GM12878 (cell line): Measurements from ENCODE around the gene RILPL2. TPM values are rescaled to one million over a fixed set of nuclear protein-coding genes. Genes with fewer than 3 reads are reported as not detected.

Source experiments
- ATAC-seq: fragments of 200-7000 bp; cut with Tn5 transposase; 3 replicates; pipeline ENCODE4 v1.9.1; 2020; ENCODE audit warnings: mild to moderate bottlenecking, moderate library complexity
- BruUV-seq: library from RNA; stranded (reverse); fragments of 400-500 nt; replicated peaks from 2 replicates; lab custom pipeline; 2021; lab: Mats Ljungman, UMichigan
- CTCF ChIA-PET: fragments of 300-600 bp; sonication (Branson Sonifier 250); formaldehyde crosslinking; extraction: SDS; loops from one replicate; lab custom pipeline; 2021; ENCODE audit warnings: inconsistent platforms; lab: Yijun Ruan, JAX
- POLR2A ChIA-PET: fragments of 350-600 bp; formaldehyde crosslinking; extraction: SDS; loops from one replicate; lab custom pipeline; 2021; ENCODE audit warnings: inconsistent platforms; lab: Charles Lee
- RAD21 ChIA-PET: fragments of 300-600 bp; sonication (Branson Sonifier 250); formaldehyde crosslinking; loops from one replicate; lab custom pipeline; 2023; ENCODE audit warnings: antibody characterized with exemption; ENCODE audit not compliant: unreplicated experiment; lab: Charles Lee
- SMC1A ChIA-PET: fragments of 300-600 bp; sonication (Branson Sonifier 250); formaldehyde crosslinking; loops from one replicate; lab custom pipeline; 2023; ENCODE audit not compliant: unreplicated experiment, uncharacterized antibody; lab: Charles Lee
- DNase-seq: peaks from one replicate; pipeline ENCODE4 v3.0.0-alpha.2; 2011; ENCODE audit warnings: low read depth, low spot score
- FAIRE-seq: peaks from 3 replicates; lab custom pipeline; 2011; peaks lifted over from hg19 to GRCh38; lab: Jason Lieb, UNC
- H2AFZ ChIP-seq: 2 replicates; pipeline ENCODE4 v1.6.0; 2011; ENCODE audit warnings: low read depth, low read length, control low read depth; ENCODE audit not compliant: control insufficient read depth
- H3K27ac ChIP-seq: 2 replicates; pipeline ENCODE4 v1.5.1; 2011; ENCODE audit warnings: control low read depth; ENCODE audit not compliant: control insufficient read depth, insufficient read depth
- H3K27me3 ChIP-seq, 2 experiments: replicated peaks in 1 of 2; 2 replicates each; pipeline versions ENCODE4 v1.6.0 to v1.6.1; 2011; ENCODE audit warnings: low read length in 1 of 2; ENCODE audit not compliant: control insufficient read depth in 2 of 2, insufficient read depth in 2 of 2
- H3K36me3 ChIP-seq, 2 experiments: 2 replicates each; pipeline ENCODE4 v1.5.1; 2011; ENCODE audit warnings: low read length in 1 of 2; ENCODE audit not compliant: control insufficient read depth in 2 of 2, insufficient read depth in 2 of 2
- H3K4me1 ChIP-seq: 2 replicates; pipeline ENCODE4 v1.6.1; 2011; ENCODE audit warnings: mild to moderate bottlenecking, low read length, moderate library complexity, mixed read lengths; ENCODE audit not compliant: control insufficient read depth, insufficient read depth
- H3K4me2 ChIP-seq: 2 replicates; pipeline ENCODE4 v1.6.0; 2011; ENCODE audit warnings: control low read depth; ENCODE audit not compliant: control insufficient read depth, insufficient read depth
- H3K4me3 ChIP-seq: fragments of 200-600 bp; sonication (generic); 2 replicates; pipeline ENCODE4 v1.5.1; 2016
- H3K79me2 ChIP-seq: 2 replicates; pipeline ENCODE4 v1.6.0; 2011; ENCODE audit warnings: low read length; ENCODE audit not compliant: control insufficient read depth, insufficient read depth
- H3K9ac ChIP-seq: 2 replicates; pipeline ENCODE4 v1.8.0; 2011; ENCODE audit warnings: low read length, control low read depth, mixed read lengths; ENCODE audit not compliant: control insufficient read depth, insufficient read depth
- H3K9me3 ChIP-seq: replicated peaks from 3 replicates; pipeline ENCODE4 v1.5.1; 2011; ENCODE audit warnings: mild to moderate bottlenecking, low read length; ENCODE audit not compliant: control insufficient read depth, insufficient read depth
- H4K20me1 ChIP-seq: 2 replicates; pipeline ENCODE4 v1.6.0; 2011; ENCODE audit not compliant: control insufficient read depth, insufficient read depth
- BCLAF1 ChIP-seq: fragments of 450-650 bp; IDR thresholded peaks from 2 replicates; pipeline ENCODE4 v1.6.1; 2017; ENCODE audit warnings: antibody characterized with exemption, mild to moderate bottlenecking, moderate library complexity
- CBFB ChIP-seq: IDR thresholded peaks from 2 replicates; pipeline ENCODE4 v1.6.1; 2016; ENCODE audit warnings: antibody characterized with exemption, low read depth
- CUX1 ChIP-seq: IDR thresholded peaks from 2 replicates; pipeline ENCODE4 v1.6.1; 2012; ENCODE audit warnings: improper control_type of control experiment, low read depth, low read length; ENCODE audit not compliant: insufficient replicate concordance
- GABPA ChIP-seq: IDR thresholded peaks from 2 replicates; pipeline ENCODE4 v1.6.1; 2014; ENCODE audit warnings: antibody characterized with exemption, low read depth, mild to moderate bottlenecking, inconsistent platforms
- NR2C2 ChIP-seq: IDR thresholded peaks from 2 replicates; pipeline ENCODE4 v1.6.1; 2011; ENCODE audit warnings: borderline replicate concordance, low read depth; ENCODE audit not compliant: control insufficient read depth, insufficient read length
- RELA ChIP-seq: fragments of 450-650 bp; IDR thresholded peaks from 2 replicates; pipeline ENCODE4 v1.8.0; 2014; ENCODE audit warnings: borderline replicate concordance; ENCODE audit not compliant: partially characterized antibody
- SKIL ChIP-seq: fragments of 450-650 bp; IDR thresholded peaks from 2 replicates; pipeline ENCODE4 v1.6.1; 2017; ENCODE audit warnings: mild to moderate bottlenecking, low read depth, inconsistent platforms; ENCODE audit not compliant: poor library complexity, severe bottlenecking
- SPI1 ChIP-seq: IDR thresholded peaks from 2 replicates; pipeline ENCODE4 v1.6.1; 2011; ENCODE audit warnings: low read depth, mild to moderate bottlenecking, low read length, moderate library complexity, borderline replicate concordance; ENCODE audit not compliant: insufficient read depth
- TBL1XR1 ChIP-seq: IDR thresholded peaks from 2 replicates; pipeline ENCODE4 v1.6.1; 2012; ENCODE audit warnings: low read depth, low read length, improper control_type of control experiment
- USF2 ChIP-seq: IDR thresholded peaks from 2 replicates; pipeline ENCODE4 v1.6.1; 2011; ENCODE audit warnings: low read depth, low read length, improper control_type of control experiment, borderline replicate concordance
- ZNF274 ChIP-seq: IDR thresholded peaks from one replicate; pipeline ENCODE4 v1.8.0; 2011; ENCODE audit not compliant: insufficient read length, insufficient read depth
- ZNF622 ChIP-seq: fragments of 450-650 bp; IDR thresholded peaks from 2 replicates; pipeline ENCODE4 v1.6.1; 2017; ENCODE audit warnings: mild to moderate bottlenecking, inconsistent platforms
- ZZZ3 ChIP-seq: IDR thresholded peaks from 2 replicates; pipeline ENCODE4 v1.6.1; 2011; ENCODE audit warnings: low read depth; ENCODE audit not compliant: control insufficient read depth, insufficient read length
- whole genome bisulfite sequencing: methylation state at CpG from one replicate; pipeline ENCODE4 v1.1.6; 2016; ENCODE audit warnings: low lambda C conversion rate; ENCODE audit not compliant: insufficient replicate concordance, insufficient coverage; ENCODE audit errors: missing lambda C conversion rate; 5-methylcytosine and 5-hydroxymethylcytosine counted together
- in situ Hi-C: fragments of 300-500 bp; cut with MboI; formaldehyde crosslinking; loops from 9 replicates; pipeline ENCODE4 v1.14.3; 2018; ENCODE audit warnings: mixed read lengths
- intact Hi-C: fragments of 100-400 bp; cut with micrococcal nuclease; formaldehyde crosslinking; loops from one replicate; pipeline ENCODE4 v1.14.2; 2022; ENCODE audit not compliant: unreplicated experiment
- polyA plus RNA-seq, 11 experiments: library from polyadenylated mRNA; depleted of rRNA in 4 of 11; unstranded in 6 of 11; stranded (reverse) in 5 of 11; fragments of >200 nt; fragmentation: Nextera tagmentation in 4 of 11; fragmentation: Illumina TruSeq in 1 of 11; extraction: Ambion mirVana in 4 of 11; extraction: Trizol in 1 of 11; gene quantifications; 1 replicate in 1 of 11; 2 replicates in 10 of 11; pipeline versions ENCODE4 v1.2.1 to v1.2.3, GENCODE V29; 2011 to 2016; ENCODE audit warnings: inconsistent platforms in 2 of 11, missing spikeins in 2 of 11, low read depth in 1 of 11
- total RNA-seq, 4 experiments: library from RNA; depleted of rRNA in 3 of 4; stranded (reverse); fragments of >200 nt in 3 of 4; fragmentation: Illumina TruSeq in 1 of 4; extraction: Trizol in 1 of 4; gene quantifications; 2 replicates each; pipeline versions ENCODE4 v1.2.1 to v1.2.3, GENCODE V29; 2013 to 2021

Gene RILPL2
- total and polyA plus RNA-seq, 10 of the 15 experiments (the other 5 are each of a cell fraction or from before 2014, with no cell fraction given), result 3.5 to 38.5 (median 19.7) TPM

GRCh38 chr12:123478069-123478468 lies 41.6 kb upstream of the RILPL2 start:
- in situ Hi-C loops (no loop called here), intact Hi-C loops (no loop called here)
- Histone ChIP-seq H3K9me3 (no peaks in the 10 kb centered on the region), H3K4me2 (no peak overlapping the region), H3K36me3 (no peaks in the 10 kb centered on the region; a peak in 1 of 4 replicates), H4K20me1 (no peaks in the 10 kb centered on the region), H3K4me3 (no peak overlapping the region), H3K27ac (no peak overlapping the region), H3K9ac (no peak overlapping the region), H3K79me2 (no peaks in the 10 kb centered on the region), H3K27me3 (no peaks in the 10 kb centered on the region), H3K4me1 (no peaks in the 10 kb centered on the region), H2AFZ (no peak overlapping the region)
- ChIA-PET SMC1A (interaction anchor here (0.6 kb wide), 1 partner anchor 171 kb away, joined by 3 read pairs; no protein-coding TSS in a partner anchor), POLR2A (interaction anchor here (0.6 kb wide), 1 partner anchor 144 kb away, joined by 5 read pairs; no protein-coding TSS in a partner anchor), RAD21 (no interaction called here), CTCF (interaction anchor here (1.4 kb wide), 1 partner anchor 18 kb away, joined by 3 read pairs; no protein-coding TSS in a partner anchor)
- 96% methylated on average over 11 of the region's 11 CpGs for WGBS
- BruUV-seq, result no TSS peak
- no peak for ATAC-seq
- no peak for FAIRE-seq
- DNase-seq, result no peak
- no peak for TF ChIP-seq TBL1XR1
- no peak for TF ChIP-seq CUX1
- TF ChIP-seq BCLAF1, result no peak
- TF ChIP-seq ZZZ3, result no peak
- no peak for TF ChIP-seq RELA
- TF ChIP-seq SKIL, result no peak
- no peak for TF ChIP-seq NR2C2
- TF ChIP-seq USF2, result no peak
- no peak for TF ChIP-seq CBFB
- TF ChIP-seq ZNF622, result no peak
- TF ChIP-seq ZNF274, result no peak
- no peak for TF ChIP-seq SPI1
- TF ChIP-seq GABPA, result no peak
